Left kidney (tissue), 2 donors: ENCODE measurements around the gene TOR1AIP2. TPM values are rescaled to one million over a fixed set of nuclear protein-coding genes. Genes with fewer than 3 reads are reported as not detected.
"Not testable (repeated sequence)": the region's sequence is repeated elsewhere in the genome, so short reads cannot be mapped to it uniquely, and the experiment has no call there.

Experiments used
- DNase-seq: peaks from one replicate; pipeline ENCODE4 v3.0.0-alpha.2; 2013
- polyA plus RNA-seq: library from polyadenylated mRNA; unstranded; fragments of 120-200 nt; gene quantifications from one replicate; pipeline ENCODE4 v1.2.1, GENCODE V29; 2013; ENCODE audit not compliant: insufficient read length

Gene TOR1AIP2
- polyA plus RNA-seq, 1 donor: 47.1 TPM

GRCh38 chr1:179807691-179808485 lies 69.7 kb downstream of the TOR1AIP2 start:
- no peak for DNase-seq

GRCh38 chr1:179807291-179807690 lies 70.3 kb downstream of the TOR1AIP2 start:
- DNase-seq: no peak

DNA sequence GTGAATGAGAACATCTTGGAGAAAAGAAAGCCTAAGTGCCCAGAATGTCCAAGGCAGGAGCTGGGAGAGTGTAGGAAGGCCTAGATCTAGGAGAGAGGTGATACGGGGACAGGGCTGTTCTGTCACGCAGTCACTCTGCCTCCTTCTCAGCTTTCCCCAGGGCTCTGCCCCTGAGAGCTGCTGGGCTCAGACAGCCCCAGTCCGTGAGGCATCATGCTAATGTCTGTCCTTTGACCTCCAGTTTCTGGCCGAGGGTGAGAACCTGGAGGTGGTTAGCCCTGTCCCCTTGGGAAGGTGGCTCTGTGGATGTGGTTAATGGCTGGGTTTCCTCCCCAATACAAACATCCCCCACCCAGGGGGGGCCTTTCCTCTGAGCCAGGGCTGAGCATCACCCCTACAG lies 71.3 kb downstream of the TOR1AIP2 start:
- DNase-seq: no peak

DNA sequence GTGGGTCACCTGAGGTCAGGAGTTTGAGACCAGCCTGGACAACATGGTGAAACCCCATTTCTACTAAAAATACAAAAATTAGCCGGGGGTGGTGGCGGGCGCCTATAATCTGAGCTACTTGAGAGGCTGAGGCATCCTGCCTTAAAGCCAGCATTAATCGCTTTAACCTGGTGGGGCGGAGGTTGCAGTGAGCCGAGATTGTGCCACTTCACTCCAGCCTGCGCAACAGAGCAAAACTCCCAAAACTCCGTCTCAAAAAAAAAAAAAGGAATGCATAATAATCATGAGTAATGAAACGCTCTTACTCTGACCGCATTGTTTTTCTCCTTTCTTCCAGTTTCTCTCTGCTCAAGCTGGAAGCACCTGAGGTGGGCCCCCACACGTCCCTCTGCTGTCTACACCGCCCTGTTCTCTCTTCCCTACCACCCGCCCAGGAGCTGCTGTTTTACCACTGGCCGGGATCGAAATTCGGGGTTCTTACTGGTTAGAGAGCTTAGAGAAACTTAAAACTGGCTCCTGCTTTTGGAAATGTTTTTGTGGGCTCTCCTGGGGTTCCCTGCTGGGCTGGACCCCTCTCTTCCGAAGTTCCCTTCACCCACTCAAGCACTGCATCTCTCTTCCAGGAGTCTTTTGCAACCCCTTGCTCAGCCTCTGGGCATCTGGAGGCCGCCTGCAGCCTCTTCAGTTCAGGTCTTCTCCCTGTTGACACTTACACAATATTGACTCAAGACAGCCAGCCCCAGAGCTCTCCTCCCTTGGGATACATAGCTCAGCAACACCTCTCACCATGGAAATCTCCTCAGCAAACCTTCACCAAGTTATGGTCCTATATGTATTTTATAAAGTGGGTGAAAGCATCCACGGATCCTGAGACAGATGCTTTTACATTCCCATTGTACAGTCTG lies 72.1 kb downstream of the TOR1AIP2 start:
- DNase-seq: no peak

DNA sequence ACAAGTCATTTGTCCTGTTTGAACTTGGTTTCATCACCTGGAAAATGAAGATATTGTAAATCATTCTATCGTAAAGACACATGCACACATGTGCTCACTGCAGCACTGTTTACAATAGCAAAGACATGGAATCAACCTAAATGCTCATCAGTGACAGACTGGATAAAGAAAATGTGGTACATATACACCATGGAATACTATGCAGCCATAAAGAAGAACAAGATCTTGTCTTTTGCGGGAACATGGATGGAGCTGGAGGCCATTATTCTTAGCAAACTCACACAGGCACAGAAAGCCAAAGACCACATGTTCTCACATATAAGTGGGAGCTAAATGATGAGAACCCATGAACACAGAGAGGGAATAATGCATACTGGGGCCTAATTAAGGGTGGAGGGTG lies 73.2 kb downstream of the TOR1AIP2 start:
- DNase-seq: not testable (repeated sequence)

GRCh38 chr1:179803918-179804317 lies 73.7 kb downstream of the TOR1AIP2 start:
- no peak for DNase-seq

DNA sequence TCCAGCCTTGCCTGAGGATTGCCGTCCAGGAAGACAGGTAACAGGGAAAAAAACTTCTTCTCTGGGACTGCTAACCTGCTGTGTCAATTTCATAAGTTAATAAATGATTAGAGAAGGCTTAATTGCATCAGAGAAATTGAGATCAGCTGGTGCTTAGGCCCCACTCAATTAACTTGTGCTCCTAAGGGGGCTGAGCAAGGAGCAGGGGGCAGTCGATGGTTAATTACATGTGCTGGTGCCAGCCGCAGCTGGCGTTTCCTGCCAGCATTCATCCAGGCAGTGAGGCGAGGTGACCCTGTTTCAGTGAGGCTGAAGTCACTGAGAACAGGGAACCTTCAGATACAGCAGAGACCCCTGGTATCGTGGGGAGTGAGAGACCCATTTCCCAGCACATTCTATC lies 74.5 kb downstream of the TOR1AIP2 start:
- no peak for DNase-seq

DNA sequence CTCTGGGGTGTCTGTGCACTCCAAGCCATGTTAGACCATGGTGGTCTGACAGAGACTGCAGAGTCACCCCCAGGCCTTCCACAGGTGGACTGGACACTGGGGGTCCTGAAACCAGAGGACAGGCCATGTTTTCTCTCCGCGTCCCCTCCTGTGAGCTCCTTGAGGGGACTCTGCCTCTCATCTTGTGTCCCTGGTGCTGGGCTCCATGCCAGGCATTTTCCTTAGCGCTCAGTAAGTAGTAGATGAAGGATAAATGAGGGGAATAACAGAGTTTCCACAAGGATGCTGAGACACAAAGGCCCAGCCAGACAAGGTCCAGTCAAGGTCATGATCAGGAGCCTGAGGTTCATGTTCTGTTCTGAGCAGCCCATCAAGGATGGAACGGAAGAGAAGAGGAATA lies 77.1 kb downstream of the TOR1AIP2 start:
- DNase-seq: no peak

DNA sequence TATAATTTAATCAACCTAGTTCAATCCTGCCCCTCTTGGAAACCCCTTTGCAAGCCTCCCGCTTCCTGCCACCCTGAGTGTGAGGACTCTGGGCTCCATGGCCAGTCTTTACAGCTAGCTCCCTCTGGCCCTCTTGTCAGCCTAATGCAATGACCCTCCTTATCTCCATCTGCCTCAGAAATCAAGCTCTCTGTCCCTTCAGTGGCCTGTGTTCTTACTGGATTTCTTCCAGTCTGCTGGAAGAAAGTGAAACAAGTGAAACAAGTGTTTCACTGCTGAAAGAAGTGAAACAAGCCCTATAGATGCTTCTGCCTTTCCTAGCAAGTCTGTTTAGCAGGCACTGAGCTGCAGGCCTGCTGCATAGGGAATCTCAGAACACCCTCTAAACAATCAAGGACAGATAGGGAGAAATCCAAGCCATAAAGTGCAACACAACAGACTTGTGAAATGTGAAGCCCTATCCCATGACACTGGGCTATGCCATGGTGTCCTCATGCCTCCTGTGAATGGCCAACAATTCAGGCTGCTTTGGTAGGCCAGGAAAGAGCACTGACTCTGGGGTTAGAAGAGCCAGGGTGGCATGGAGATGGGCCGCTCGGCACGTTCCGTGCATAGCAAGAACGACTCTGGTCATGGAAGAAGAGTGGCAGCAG lies 78.6 kb downstream of the TOR1AIP2 start:
- no peak for DNase-seq

- DNase-seq: no peak
Measured at GRCh38 chr1:179798213-179798863, 79.3 kb downstream of the TOR1AIP2 start.

- no peak for DNase-seq
Measured at GRCh38 chr1:179794669-179795068, 82.9 kb downstream of the TOR1AIP2 start.

GRCh38 chr1:179794146-179794545 lies 83.5 kb downstream of the TOR1AIP2 start:
- no peak for DNase-seq

DNA sequence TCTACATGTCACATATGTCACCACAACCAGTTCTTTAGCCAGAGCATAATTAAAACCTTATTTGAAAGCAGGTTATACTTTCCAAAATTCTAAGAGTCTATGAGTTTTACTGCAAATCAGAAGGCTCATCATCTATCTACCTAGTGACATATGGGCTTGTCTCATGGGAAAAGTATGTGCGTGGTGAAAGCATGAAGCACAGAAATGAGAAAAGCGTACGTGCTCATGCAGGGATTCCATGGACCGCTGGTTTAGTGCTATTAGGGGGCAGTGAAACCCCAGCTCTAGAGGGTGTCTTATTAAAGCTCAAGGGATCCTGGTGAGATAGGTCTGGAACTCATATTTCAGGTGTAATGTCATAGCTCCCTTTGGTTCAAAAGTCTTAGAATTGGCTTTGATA lies 84.3 kb downstream of the TOR1AIP2 start:
- DNase-seq: no peak

Other genes starting within 250 kb of the TOR1AIP2 start
- 0.57 TPM for gene FAM163A, start 134.5 kb downstream of the TOR1AIP2 start, polyA plus RNA-seq
- 57.1 TPM for gene TOR1AIP1, start 4.5 kb upstream of the TOR1AIP2 start, polyA plus RNA-seq
- 36.8 TPM for gene CEP350, start 77.0 kb upstream of the TOR1AIP2 start, polyA plus RNA-seq